Measurements from ENCODE around the gene MCM7. TPM values are rescaled to one million over a fixed set of nuclear protein-coding genes. Genes with fewer than 3 reads are reported as not detected.

Gene MCM7
- total RNA-seq, 1 experiment from 2014 or later = 240 TPM

DNA sequence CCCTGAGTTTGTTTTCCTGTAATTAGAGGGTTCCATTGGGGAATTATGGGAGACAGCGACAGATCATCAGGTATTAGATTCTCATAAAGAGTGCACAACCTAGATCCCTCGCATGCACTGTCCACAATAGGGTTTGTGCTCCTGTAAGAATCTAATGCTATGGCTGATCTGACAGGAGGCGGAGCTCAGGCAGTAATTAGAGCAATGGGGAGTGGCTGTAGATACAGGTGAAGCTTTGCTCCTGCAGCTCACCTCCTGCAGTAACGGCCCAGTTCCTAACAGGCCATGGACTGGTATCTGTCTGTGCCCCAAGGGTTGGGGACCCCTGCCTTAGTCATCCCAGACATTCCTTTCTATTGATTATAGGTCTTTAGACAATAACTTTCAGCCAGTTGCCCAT, 52.5 kb downstream of the MCM7 start:
- H3K9me3 ChIP-seq = no peaks in the 10 kb centered on the region
- TF ChIP-seq, protein P1, sequence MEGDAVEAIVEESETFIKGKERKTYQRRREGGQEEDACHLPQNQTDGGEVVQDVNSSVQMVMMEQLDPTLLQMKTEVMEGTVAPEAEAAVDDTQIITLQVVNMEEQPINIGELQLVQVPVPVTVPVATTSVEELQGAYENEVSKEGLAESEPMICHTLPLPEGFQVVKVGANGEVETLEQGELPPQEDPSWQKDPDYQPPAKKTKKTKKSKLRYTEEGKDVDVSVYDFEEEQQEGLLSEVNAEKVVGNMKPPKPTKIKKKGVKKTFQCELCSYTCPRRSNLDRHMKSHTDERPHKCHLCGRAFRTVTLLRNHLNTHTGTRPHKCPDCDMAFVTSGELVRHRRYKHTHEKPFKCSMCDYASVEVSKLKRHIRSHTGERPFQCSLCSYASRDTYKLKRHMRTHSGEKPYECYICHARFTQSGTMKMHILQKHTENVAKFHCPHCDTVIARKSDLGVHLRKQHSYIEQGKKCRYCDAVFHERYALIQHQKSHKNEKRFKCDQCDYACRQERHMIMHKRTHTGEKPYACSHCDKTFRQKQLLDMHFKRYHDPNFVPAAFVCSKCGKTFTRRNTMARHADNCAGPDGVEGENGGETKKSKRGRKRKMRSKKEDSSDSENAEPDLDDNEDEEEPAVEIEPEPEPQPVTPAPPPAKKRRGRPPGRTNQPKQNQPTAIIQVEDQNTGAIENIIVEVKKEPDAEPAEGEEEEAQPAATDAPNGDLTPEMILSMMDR (IDR thresholded peaks at IDR 0.05; ENCODE audit: insufficient read depth in 1 of 2, low read depth in 1 of 2, low read length in 1 of 2, severe bottlenecking in 1 of 2, unreplicated experiment in 1 of 2) = no peak
- Mint-ChIP-seq H3K9me3 (ENCODE audit: unreplicated experiment) (peaks cover 5% of the 10 kb centered on the region), H3K27me3 (ENCODE audit: insufficient read depth, unreplicated experiment) (no peaks in the 10 kb centered on the region), H3K27ac (ENCODE audit: unreplicated experiment) (no peak overlapping the region), H3K36me3 (ENCODE audit: insufficient read depth, unreplicated experiment) (peaks cover 28% of the 10 kb centered on the region), H3K4me1 (ENCODE audit: low read depth, unreplicated experiment) (peaks cover 8% of the 10 kb centered on the region), H3K4me3 (ENCODE audit: unreplicated experiment) (peak overlapping the region; percentile 87)
- BruUV-seq (replicated peaks) = no TSS peak
- no peak for DNase-seq
- intact Hi-C loops (cut with micrococcal nuclease; ENCODE audit: unreplicated experiment) = loop anchor here (1.0 kb wide), 2 partner anchors 33 to 51 kb away; partner anchors contain the start of gene ZNF3
- no peak overlapping the region for H3K4me3 ChIP-seq (ENCODE audit: low read depth, low read length)
- ChIA-PET CTCF (interaction anchor here (0.9 kb wide), 1 partner anchor 55 kb away, joined by 4 read pairs; no protein-coding TSS in a partner anchor), POLR2A (no interaction called here)
- no peaks in the 10 kb centered on the region for H3K27me3 ChIP-seq (replicated peaks; ENCODE audit: control insufficient read depth, insufficient read depth, low read length)
- no peaks in the 10 kb centered on the region for H3K36me3 ChIP-seq (ENCODE audit: control insufficient read depth, insufficient read depth, low read length)
- peaks cover 5% of the 10 kb centered on the region for H3K4me1 ChIP-seq

DNA sequence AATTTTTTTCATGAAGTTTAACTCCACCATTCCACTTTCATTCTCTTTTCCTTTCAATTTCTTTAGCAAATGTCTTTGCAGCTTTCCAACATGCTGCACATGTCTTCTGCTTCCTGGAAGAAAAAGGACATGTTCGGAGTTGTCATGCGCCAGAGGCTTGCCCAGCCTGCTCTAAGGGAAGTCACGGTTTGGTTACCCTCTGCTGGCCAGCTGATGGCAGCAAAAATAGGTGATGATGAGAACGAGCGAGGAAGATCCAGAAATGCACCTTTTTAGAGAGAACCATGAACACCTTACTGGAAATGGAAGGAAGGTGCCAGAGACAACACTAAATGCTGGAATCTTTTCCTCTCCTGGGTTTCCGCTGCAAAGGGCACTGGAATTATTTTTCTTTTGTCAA, 56.5 kb downstream of the MCM7 start:
- TF ChIP-seq, protein P1 (IDR thresholded peaks at IDR 0.05; ENCODE audit: insufficient read depth in 1 of 2, low read depth in 1 of 2, low read length in 1 of 2, severe bottlenecking in 1 of 2, unreplicated experiment in 1 of 2) = peak in 1 of 2 experiments; percentile 37
- Mint-ChIP-seq H3K27ac (ENCODE audit: unreplicated experiment) (no peak overlapping the region), H3K4me1 (ENCODE audit: low read depth, unreplicated experiment) (peaks cover 7% of the 10 kb centered on the region), H3K4me3 (ENCODE audit: unreplicated experiment) (no peak overlapping the region), H3K27me3 (ENCODE audit: insufficient read depth, unreplicated experiment) (no peaks in the 10 kb centered on the region), H3K9me3 (ENCODE audit: unreplicated experiment) (peaks cover 5% of the 10 kb centered on the region), H3K36me3 (ENCODE audit: insufficient read depth, unreplicated experiment) (peaks cover 4% of the 10 kb centered on the region)
- BruUV-seq (replicated peaks) = no TSS peak
- DNase-seq = peak; percentile 29 to 42
- CTCF ChIA-PET = interaction anchor here (0.6 kb wide), 1 partner anchor 58 kb away, joined by 4 read pairs; no protein-coding TSS in a partner anchor
- H3K27me3 ChIP-seq (replicated peaks; ENCODE audit: control insufficient read depth, insufficient read depth, low read length) = no peaks in the 10 kb centered on the region
- H3K4me3 ChIP-seq (ENCODE audit: low read depth, low read length) = no peak overlapping the region
- peaks cover 13% of the 10 kb centered on the region for H3K4me1 ChIP-seq
- no peaks in the 10 kb centered on the region for H3K36me3 ChIP-seq (ENCODE audit: control insufficient read depth, insufficient read depth, low read length)
- intact Hi-C loops (cut with micrococcal nuclease; ENCODE audit: unreplicated experiment) = no loop called here
- POLR2A ChIA-PET = no interaction called here
- H3K9me3 ChIP-seq = no peaks in the 10 kb centered on the region

Small RNA genes within 50 kb of the gene (microRNA-seq; reads per million reads assigned to microRNA genes)
- gene MIR106B = 3,797 reads per million, percentile 95 among the genes with 10 or more reads in this experiment
- 563 reads per million, percentile 83 among the genes with 10 or more reads in this experiment for gene MIR25
- 11,106 reads per million, percentile 98 among the genes with 10 or more reads in this experiment for gene MIR93

Other genes with a start within 250 kb of the MCM7 start
- not detected in 2 replicates for gene OR2AE1, start 224.4 kb downstream of the MCM7 start, total RNA-seq (2022)
- 22.5 and 25.6 TPM in 2 replicates for gene TRIM4, start 181.9 kb downstream of the MCM7 start, total RNA-seq (2022)
- gene GJC3, start 171.8 kb downstream of the MCM7 start, total RNA-seq (2022) = 0.27 TPM in 1 of 2 replicates, not detected in the other
- gene AZGP1, start 125.4 kb downstream of the MCM7 start, total RNA-seq (2022) = not detected in 2 replicates
- gene ZKSCAN1, start 85.8 kb downstream of the MCM7 start, total RNA-seq (2022) = 44.8 and 47.5 TPM in 2 replicates
- gene ZSCAN21, start 51.6 kb downstream of the MCM7 start, total RNA-seq (2022) = 15.2 and 16.7 TPM in 2 replicates
- 37.8 and 41.1 TPM in 2 replicates for gene ZNF3, start 19.7 kb downstream of the MCM7 start, total RNA-seq (2022)
- 142 and 150 TPM in 2 replicates for gene COPS6, start 12.4 kb downstream of the MCM7 start, total RNA-seq (2022)
- gene AP4M1, start 246 bp upstream of the MCM7 start, total RNA-seq (2022) = 14.9 and 16.2 TPM in 2 replicates
- gene TAF6, start 18.0 kb upstream of the MCM7 start, total RNA-seq (2022) = 81.1 and 81.2 TPM in 2 replicates
- gene CNPY4, start 18.2 kb upstream of the MCM7 start, total RNA-seq (2022) = 8.8 and 10.1 TPM in 2 replicates
- gene MBLAC1, start 25.6 kb upstream of the MCM7 start, total RNA-seq (2022) = 3.2 and 3.7 TPM in 2 replicates
- gene LAMTOR4, start 47.5 kb upstream of the MCM7 start, total RNA-seq (2022) = 107 and 110 TPM in 2 replicates
- gene TRAPPC14, start 57.3 kb upstream of the MCM7 start, total RNA-seq (2022) = 23.2 and 23.5 TPM in 2 replicates
- gene GAL3ST4, start 67.2 kb upstream of the MCM7 start, total RNA-seq (2022) = 0.56 and 0.88 TPM in 2 replicates
- gene GPC2, start 76.0 kb upstream of the MCM7 start, total RNA-seq (2022) = 5.0 and 9.7 TPM in 2 replicates
- 1.3 TPM in 2 replicates for gene STAG3, start 76.5 kb upstream of the MCM7 start, total RNA-seq (2022)
- not detected in 2 replicates for gene PVRIG, start 118.6 kb upstream of the MCM7 start, total RNA-seq (2022)
- not detected in 2 replicates for gene SPDYE3, start 206.3 kb upstream of the MCM7 start, total RNA-seq (2022)